Skeletal muscle satellite cell (primary cell): ENCODE measurements around the gene PTPRA.
A peak's percentile ranks its signal among the peaks of the same experiment; 100 is the strongest.
"Not testable (repeated sequence)": the region's sequence is repeated elsewhere in the genome, so short reads cannot be mapped to it uniquely, and the experiment has no call there.

Experiments
- H3K27me3 ChIP-seq: 2 replicates; pipeline ENCODE4 v1.7.0; 2013; ENCODE audit warnings: low read length; ENCODE audit not compliant: control insufficient read depth, insufficient read depth
- H3K36me3 ChIP-seq: 2 replicates; pipeline ENCODE4 v1.7.0; 2013; ENCODE audit warnings: mild to moderate bottlenecking, control low read depth, low read length; ENCODE audit not compliant: insufficient read depth
- H3K4me1 ChIP-seq: 2 replicates; pipeline ENCODE4 v1.7.0; 2013; ENCODE audit warnings: low read length; ENCODE audit not compliant: control insufficient read depth, insufficient read depth
- H3K4me2 ChIP-seq: 2 replicates; pipeline ENCODE4 v1.7.0; 2013; ENCODE audit warnings: mild to moderate bottlenecking, low read length
- H3K4me3 ChIP-seq: 2 replicates; pipeline ENCODE4 v1.7.0; 2013; ENCODE audit warnings: low read length
- H3K9ac ChIP-seq: 2 replicates; pipeline ENCODE4 v1.7.0; 2013; ENCODE audit warnings: mild to moderate bottlenecking, low read depth, low read length, moderate library complexity
- H3K9me3 ChIP-seq: replicated peaks from 2 replicates; pipeline ENCODE4 v1.7.0; 2013; ENCODE audit warnings: mild to moderate bottlenecking, control low read depth, low read length

The PTPRA gene

GRCh38 chr20:3073251-3073643 lies 200.0 kb downstream of the PTPRA start:
- peaks cover 32% of the 10 kb centered on the region for H3K27me3 ChIP-seq

DNA sequence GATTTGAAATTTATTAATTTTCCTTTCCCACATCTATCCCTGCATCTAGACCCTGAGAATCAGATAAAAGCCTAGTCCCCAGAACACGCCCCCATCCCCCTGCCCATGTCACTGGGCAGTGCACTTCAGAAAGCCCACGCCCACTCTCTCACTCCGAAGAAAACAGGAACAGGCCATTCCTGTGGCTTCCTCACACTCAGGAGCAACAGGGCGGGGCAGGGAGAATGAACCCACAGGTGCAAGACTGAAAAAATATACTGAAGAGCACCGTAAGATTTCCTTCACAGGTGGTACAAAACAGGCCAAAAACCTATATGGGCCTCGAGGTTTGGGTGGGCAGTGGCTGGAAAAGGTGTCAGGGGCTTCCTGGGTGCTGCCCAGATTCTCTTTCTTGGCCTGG lies 201.5 kb downstream of the PTPRA start:
- Histone ChIP-seq H3K4me3 (no peak overlapping the region), H3K9ac (no peak overlapping the region), H3K36me3 (no peaks in the 10 kb centered on the region), H3K4me1 (no peaks in the 10 kb centered on the region), H3K27me3 (peaks cover 41% of the 10 kb centered on the region), H3K9me3 (no peaks in the 10 kb centered on the region), H3K4me2 (no peak overlapping the region)

More at GRCh38 chr20:3073251-3073643, 200.0 kb downstream of the PTPRA start:
- H3K36me3 ChIP-seq, H3K9me3 ChIP-seq, H3K4me1 ChIP-seq, H3K9ac ChIP-seq, H3K4me3 ChIP-seq, H3K4me2 ChIP-seq: not testable (repeated sequence)

DNA sequence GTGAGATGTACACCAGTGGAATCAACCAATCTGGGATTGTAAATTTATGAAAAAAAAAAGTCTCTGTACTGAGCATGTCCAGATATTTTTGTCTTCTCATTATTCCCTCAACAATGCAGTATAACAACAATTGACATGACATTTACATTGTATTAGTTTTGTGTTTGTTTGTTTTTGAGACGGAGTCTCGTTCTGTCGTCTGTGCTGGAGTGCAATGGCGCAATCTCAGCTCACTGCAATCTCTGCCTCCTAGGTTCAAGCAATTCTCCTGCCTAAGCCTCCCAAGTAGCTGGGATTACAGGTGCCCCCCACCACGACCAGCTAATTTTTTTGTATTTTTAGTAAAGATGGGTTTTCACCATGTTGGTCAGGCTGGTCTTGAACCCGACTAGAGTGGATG lies 202.0 kb downstream of the PTPRA start:
- not testable (repeated sequence) for H3K9ac ChIP-seq, H3K9me3 ChIP-seq, H3K4me1 ChIP-seq, H3K4me3 ChIP-seq, H3K4me2 ChIP-seq, H3K36me3 ChIP-seq
- peaks cover 43% of the 10 kb centered on the region for H3K27me3 ChIP-seq

GRCh38 chr20:3077618-3078134 lies 204.4 kb downstream of the PTPRA start:
- no peak overlapping the region for H3K9ac ChIP-seq
- H3K4me2 ChIP-seq: no peak overlapping the region
- H3K4me3 ChIP-seq: no peak overlapping the region
- H3K36me3 ChIP-seq: no peaks in the 10 kb centered on the region
- peaks cover 42% of the 10 kb centered on the region for H3K27me3 ChIP-seq
- H3K4me1 ChIP-seq: peaks cover 9% of the 10 kb centered on the region
- H3K9me3 ChIP-seq: no peaks in the 10 kb centered on the region

GRCh38 chr20:3080939-3081388 lies 207.7 kb downstream of the PTPRA start:
- H3K9me3 ChIP-seq: no peaks in the 10 kb centered on the region
- H3K4me2 ChIP-seq: no peak overlapping the region
- peaks cover 56% of the 10 kb centered on the region for H3K27me3 ChIP-seq
- H3K4me3 ChIP-seq: no peak overlapping the region
- H3K4me1 ChIP-seq: peaks cover 9% of the 10 kb centered on the region
- H3K36me3 ChIP-seq: no peaks in the 10 kb centered on the region
- no peak overlapping the region for H3K9ac ChIP-seq

- Histone ChIP-seq H3K4me3 (no peak overlapping the region), H3K9ac (no peak overlapping the region), H3K4me1 (peaks cover 9% of the 10 kb centered on the region), H3K4me2 (no peak overlapping the region), H3K36me3 (no peaks in the 10 kb centered on the region), H3K9me3 (no peaks in the 10 kb centered on the region), H3K27me3 (peaks cover 56% of the 10 kb centered on the region)
Measured at GRCh38 chr20:3081641-3082040, 208.4 kb downstream of the PTPRA start.

- Histone ChIP-seq H3K4me1 (peaks cover 9% of the 10 kb centered on the region), H3K27me3 (peaks cover 56% of the 10 kb centered on the region), H3K4me3 (no peak overlapping the region), H3K36me3 (no peaks in the 10 kb centered on the region), H3K9me3 (no peaks in the 10 kb centered on the region), H3K9ac (no peak overlapping the region), H3K4me2 (peak overlapping the region; percentile 62)
Measured at GRCh38 chr20:3082306-3082951, 209.1 kb downstream of the PTPRA start.

DNA sequence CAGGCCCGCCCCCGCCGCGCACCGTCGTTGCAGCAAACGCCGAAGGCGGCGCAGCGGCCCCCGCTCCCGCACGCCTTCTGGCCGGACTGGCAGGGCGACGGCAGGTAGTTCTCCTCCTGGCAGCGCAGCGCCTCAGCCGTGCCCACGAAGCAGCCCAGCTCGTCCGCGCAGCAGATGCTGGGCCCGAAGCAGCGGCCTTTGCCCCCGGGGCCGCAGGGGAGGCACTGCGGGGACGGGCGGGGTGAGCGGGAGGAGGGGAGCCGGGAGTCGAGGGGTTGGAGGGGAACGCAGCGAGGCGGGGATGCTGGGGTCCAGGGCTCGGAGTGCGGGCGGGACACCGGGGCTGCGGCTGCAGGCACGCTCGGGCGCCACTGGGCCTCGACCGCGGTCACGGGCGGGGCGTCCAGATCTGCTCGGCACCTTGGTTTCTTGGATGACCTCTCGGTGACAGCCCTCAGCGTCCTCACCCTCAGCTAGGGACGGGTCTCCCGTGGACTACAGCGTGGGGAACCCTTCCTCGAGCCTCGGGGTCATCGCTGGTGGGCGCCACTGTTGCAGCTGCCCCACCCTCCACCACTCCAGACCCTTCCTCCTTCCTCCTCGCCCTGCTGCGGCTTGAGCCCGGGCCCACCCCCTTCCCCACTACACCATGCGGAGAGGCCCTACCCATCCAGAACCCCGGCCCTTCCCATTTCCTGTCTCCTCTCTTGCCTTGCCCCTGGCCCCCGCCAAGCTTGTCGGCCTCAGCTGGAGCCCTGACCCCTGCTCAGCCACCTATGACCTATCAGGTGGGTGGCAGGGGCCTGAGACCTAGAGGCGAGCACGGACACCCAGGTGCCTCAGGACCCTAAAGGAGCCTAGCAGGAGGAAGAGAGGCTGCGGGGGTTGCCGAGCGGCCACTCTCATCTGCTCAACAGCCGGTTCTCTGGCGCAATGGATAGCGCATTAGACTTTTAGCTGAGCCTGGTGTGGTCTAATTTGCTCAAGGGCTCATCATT lies 210.0 kb downstream of the PTPRA start:
- Histone ChIP-seq H3K4me1 (peaks cover 9% of the 10 kb centered on the region), H3K36me3 (no peaks in the 10 kb centered on the region), H3K9me3 (no peaks in the 10 kb centered on the region), H3K4me3 (no peak overlapping the region), H3K9ac (no peak overlapping the region), H3K4me2 (no peak overlapping the region), H3K27me3 (peaks cover 53% of the 10 kb centered on the region)

- Histone ChIP-seq H3K9ac (no peak within 1 kb of the TSS), H3K9me3 (no peaks in the 10 kb centered on the region), H3K27me3 (peaks cover 49% of the 10 kb centered on the region), H3K36me3 (no peaks in the 10 kb centered on the region), H3K4me1 (peaks cover 9% of the 10 kb centered on the region), H3K4me3 (no peak within 1 kb of the TSS), H3K4me2 (no peak within 1 kb of the TSS)
Measured at GRCh38 chr20:3084283-3084985, 211.2 kb downstream of the PTPRA start, which contains the start of gene AVP. TSS of gene AVP (minus strand) at chr20:3084724. CDS start at chr20:3084674, 50 bp downstream.

- Histone ChIP-seq H3K27me3 (peaks cover 53% of the 10 kb centered on the region), H3K9me3 (no peaks in the 10 kb centered on the region), H3K36me3 (no peaks in the 10 kb centered on the region), H3K4me3 (no peak overlapping the region), H3K9ac (no peak overlapping the region), H3K4me1 (peaks cover 9% of the 10 kb centered on the region), H3K4me2 (no peak overlapping the region)
Measured at GRCh38 chr20:3084986-3085360, 211.7 kb downstream of the PTPRA start.

GRCh38 chr20:3085571-3086072 lies 212.3 kb downstream of the PTPRA start:
- no peaks in the 10 kb centered on the region for H3K9me3 ChIP-seq
- H3K4me1 ChIP-seq: peaks cover 9% of the 10 kb centered on the region
- H3K36me3 ChIP-seq: no peaks in the 10 kb centered on the region
- H3K27me3 ChIP-seq: peaks cover 55% of the 10 kb centered on the region
- no peak overlapping the region for H3K4me3 ChIP-seq
- H3K4me2 ChIP-seq: no peak overlapping the region
- no peak overlapping the region for H3K9ac ChIP-seq
